HG03103 (cell line): ENCODE data around the gene PPIE.

Source experiments
- ATAC-seq: cut with Tn5 transposase; IDR thresholded peaks from one replicate; pipeline ENCODE4 v1.9.1; 2021; ENCODE audit warnings: low read depth; ENCODE audit not compliant: unreplicated experiment

Gene PPIE

GRCh38 chr1:39800471-39800835 is 61.8 kb downstream of the PPIE start:
- no peak for ATAC-seq

DNA sequence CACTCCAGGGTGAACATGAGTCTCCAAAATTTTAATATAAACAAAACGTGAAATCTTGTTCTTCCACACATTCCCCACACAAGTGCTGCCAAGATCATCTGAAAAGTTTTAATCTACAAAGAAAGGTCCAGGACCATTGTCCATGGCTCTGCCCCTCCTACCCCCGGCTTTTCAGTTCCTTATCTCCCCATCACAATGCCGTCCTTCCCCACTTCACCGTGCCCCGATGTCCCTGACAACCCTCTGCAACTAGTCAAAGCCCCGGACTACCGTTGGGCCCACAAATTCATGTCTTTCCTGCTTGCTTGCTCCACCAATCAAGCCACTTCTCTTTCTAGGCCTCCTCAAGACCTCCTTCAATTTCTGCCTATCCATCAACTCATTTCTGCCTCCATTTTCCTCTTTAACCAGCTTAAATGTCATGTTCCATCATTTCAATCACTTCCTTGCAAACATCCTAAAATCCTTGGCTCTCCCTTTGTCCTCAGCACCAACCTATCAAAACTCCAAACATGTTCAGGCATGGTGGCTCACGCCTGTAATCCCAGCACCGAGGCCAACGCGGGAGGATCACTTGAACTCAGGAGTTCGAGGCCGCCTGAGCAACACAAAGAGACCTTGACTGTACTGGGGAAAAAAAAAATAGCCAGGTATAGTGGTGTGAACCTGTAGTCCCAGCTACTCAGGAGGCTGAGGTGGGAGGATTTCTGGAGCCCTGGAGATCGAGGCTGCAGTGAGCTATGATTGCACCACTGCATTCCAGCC is 64.0 kb downstream of the PPIE start:
- no peak for ATAC-seq

- ATAC-seq, result no peak
These were observed 66.7 kb downstream of the PPIE start for GRCh38 chr1:39805385-39805784.

DNA sequence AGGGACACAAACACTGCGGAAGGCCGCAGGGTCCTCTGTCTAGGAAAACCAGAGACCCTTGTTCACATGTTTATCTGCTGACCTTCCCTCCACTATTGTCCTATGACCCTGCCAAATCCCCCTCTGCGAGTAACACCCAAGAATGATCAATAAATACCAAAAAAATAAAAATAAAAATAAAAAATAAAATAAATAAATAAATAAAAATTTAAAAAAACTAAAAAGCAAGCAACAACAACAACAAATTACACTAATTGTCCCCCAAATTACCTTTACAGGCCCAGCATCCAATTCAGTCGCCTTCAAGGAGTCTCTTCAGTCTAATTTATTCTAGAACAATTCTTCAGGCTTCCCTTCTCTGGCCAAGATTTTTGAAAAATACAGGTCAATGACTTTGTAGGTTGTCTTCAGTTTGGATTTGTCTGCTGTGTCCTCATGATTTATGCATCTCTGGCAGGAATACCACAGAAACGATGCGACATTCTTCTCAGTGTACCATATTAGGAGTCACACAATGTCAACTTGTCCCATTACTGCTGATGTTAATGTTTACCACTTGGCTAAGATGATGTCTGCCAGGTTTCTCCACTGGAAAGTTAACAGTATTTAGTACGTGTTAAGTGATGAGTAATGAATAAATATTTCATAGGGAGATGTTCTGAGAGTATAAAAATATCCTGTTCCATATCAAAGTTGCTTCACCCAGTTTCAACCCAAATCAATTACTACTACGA is 70.3 kb downstream of the PPIE start:
- no peak for ATAC-seq

DNA sequence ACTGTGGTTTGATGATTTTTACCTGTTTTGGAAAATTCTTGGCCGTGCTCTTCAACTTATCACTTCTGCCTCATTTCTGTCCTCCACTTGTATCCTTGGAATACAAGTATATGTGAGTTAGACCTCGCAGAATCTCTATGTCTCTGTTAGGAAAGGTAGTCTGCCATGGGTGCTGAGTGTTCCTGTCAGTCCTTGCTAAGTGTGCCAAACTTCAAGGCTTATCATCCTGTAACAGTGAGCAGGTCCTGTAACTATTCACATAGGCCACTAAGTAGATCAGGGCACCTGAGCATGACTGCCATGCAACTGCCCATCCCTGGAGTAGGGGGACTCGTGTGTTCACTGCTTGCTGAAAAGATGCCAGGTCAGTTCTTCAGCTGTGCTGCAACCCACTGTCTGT is 74.2 kb downstream of the PPIE start:
- ATAC-seq, result no peak
